ENCODE measurements around the gene TRPM2.
"Not testable (repeated sequence)": the region's sequence is repeated elsewhere in the genome, so short reads cannot be mapped to it uniquely, and the experiment has no call there.

The TRPM2 gene

DNA sequence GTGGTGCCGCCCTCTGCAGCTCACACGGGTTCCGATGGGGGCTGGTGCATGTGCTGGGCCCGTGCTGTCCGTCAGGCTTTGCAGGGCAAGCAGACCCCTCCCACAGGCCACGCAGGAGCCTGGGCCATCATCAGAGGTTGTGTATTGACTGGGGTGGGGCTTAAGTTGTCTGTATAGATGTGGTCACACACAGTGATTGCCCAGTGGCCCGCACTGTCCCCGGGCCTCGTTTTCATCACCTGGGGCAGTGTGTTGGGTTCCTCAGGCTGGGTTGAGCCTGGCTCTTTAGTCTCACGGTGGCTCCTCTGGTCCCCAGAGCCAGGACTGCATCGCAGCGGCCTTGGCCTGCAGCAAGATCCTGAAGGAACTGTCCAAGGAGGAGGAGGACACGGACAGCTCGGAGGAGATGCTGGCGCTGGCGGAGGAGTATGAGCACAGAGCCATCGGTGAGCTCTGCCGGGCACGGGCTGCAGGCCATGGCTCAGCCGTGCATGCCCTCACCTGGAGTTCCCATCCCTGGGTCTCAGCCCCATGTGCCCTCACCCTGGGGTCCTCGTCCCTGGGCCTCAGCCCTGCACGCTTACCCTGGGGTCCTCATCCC is 44.1 kb downstream of the TRPM2 start:
- DNase-seq (ENCODE audit: low spot score): no peak

DNA sequence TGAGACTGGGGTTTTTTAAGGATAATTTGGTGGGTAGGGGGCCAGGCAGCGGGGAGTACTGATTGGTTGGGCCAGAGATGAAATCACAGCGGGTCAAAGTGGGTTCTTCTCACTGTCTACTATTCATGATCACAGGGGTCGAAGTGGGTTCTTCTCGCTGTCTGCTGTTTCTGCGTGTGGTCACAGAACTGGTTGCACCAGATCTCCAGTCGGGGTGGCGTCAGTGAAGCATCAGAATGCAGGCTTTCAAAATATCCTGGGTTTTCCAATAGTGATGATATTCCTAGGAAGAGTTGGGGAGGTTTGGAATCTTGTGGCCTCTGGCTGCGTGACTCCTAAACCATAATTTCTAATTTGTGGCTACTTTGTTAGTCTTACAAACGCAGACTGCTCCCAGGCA is 45.1 kb downstream of the TRPM2 start:
- DNase-seq (ENCODE audit: low spot score): no peak

DNA sequence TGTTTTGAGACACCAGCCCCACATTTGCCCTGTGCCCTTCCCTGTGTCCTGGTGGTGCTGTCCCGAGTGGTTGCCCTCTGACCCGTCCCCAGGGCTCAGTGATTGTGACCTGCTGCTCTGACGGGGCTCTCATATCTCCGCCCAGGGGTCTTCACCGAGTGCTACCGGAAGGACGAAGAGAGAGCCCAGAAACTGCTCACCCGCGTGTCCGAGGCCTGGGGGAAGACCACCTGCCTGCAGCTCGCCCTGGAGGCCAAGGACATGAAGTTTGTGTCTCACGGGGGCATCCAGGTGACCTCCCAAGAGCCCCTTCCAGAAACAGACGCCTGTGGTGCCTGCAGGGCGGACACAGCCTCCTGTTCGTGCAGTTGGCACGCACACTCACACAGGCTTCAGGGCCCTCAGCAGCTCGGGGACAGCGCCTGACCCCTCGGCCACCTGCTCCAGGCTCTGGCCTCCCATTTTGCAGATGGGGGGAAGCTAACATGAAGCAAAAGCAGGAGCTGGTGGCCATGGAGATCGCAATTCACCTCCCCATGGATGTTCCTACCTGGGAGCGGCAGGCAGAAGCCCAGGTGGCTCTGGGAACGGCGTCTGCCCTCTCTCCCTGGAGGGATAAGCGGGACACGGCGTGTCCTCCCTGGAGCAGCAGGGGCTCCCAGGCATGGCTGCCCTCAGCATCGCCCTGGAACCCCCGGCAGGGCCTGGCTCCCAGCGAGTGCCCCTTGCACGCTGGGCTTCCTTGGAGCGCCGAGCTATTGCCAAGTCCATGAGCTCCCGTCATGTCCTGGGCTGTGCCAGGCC is 45.9 kb downstream of the TRPM2 start:
- DNase-seq (ENCODE audit: low spot score): no peak

- DNase-seq (ENCODE audit: low spot score): no peak
These were observed 46.8 kb downstream of the TRPM2 start for GRCh38 chr21:44399955-44400790.

DNA sequence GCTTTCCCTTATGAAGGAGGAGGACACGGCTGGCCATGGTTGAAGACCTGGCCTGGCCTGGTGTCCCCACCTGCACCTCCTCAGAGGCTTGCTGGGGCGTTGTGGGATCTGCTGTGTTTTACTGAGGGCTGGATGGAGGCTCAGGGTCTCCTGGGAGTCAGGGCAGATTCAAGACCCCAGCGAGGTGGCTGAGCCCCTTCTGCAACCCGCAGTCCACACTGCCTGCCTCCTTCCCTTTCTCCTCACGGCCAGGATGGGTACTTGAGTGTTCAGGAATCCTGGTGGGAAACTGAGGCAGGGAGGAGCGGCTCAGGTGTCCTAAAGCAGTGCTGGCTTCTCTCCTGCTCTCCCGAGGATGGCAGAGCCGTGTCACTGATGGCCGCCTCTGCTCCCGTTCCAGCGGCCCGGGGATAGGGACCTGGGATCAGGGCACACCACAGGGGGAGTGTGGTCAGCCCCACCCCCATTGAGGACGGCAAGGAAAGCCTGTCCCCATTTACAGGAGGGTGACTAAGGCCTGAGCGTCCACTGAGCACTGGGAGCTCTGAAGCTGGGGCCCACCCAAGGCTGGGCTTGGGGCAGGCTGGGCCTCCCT is 47.5 kb downstream of the TRPM2 start:
- DNase-seq (ENCODE audit: low spot score): no peak

- DNase-seq (ENCODE audit: low spot score): no peak
These were observed 48.2 kb downstream of the TRPM2 start for GRCh38 chr21:44401386-44402160.

DNA sequence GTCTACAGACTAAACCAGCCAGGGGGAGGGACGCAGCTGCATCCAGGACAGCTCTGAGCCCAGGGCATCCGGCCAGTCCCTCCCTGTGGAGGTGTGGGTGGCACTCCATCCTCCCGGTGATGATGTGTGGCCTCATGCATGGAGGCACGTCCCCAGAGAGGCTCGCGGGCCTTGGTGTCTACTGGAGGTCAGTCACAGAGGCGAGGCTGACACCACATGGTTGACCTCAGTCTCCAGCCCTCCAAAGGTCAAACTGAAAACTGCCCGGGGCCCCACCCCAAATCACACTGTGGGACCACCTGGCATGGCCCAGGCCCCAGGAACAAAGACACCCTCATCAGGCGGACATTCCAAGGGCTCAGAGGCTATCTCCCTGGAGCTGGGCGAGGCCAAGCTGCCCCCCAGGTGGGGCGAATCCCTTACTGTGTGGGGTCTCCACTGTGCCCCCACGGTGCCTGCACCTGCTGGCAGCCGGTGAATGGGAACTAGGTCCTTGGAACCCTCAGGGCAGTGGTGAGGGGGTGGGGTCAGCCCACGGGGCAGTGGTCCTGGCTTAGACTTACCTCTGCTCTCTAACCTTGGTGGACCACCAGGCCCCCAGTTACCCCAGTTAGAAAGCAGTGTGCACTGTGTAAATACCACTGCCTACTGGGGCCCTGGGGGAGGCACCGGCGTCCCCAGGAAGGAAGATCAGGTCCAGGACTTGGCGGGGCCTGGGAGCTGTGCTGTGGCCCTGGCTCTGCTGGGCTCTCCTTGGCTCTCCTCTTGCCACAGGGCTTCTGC is 49.1 kb downstream of the TRPM2 start:
- DNase-seq (ENCODE audit: low spot score): no peak

DNA sequence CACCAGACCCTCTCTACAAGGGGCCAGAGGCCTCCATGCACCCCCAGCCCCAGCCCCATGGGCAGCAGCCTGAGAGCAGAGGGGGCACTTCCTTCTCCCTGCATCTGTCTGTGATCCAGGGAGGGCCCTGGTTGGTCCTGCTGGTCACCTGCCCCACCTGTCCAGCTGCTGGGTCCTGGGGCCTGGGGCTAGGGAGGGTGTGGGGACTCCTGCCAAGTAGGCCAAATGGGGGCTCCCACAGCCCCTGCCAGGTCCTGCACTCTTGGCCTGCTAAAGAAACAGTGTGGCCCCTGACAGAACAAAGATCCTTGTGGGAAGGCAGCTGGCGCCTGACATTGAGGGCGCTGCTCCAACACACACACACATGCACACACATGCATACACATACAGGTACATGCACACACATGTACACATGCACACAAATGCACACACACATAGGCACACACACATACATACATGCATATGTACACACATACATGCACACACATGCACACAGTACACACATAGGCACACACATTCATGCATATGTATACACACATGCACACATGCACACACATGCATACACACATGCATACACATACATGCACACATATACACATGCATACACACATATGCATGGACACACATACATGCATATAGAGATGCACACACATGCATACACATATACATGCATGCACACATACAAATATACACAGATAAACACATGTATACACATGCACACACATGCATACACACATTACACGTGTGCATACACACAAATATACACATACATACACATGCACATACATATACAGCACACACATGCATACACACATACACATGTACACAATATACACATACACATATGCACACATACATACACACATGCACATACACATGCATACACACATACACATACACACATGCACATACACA is 49.9 kb downstream of the TRPM2 start:
- DNase-seq (ENCODE audit: low spot score): no peak

GRCh38 chr21:44404482-44404881 is 51.1 kb downstream of the TRPM2 start:
- not testable (repeated sequence) for DNase-seq (ENCODE audit: low spot score)

- no peak for DNase-seq (ENCODE audit: low spot score)
These were observed 51.9 kb downstream of the TRPM2 start for GRCh38 chr21:44405091-44405947.

- no peak for DNase-seq (ENCODE audit: low spot score)
These were observed 52.8 kb downstream of the TRPM2 start for GRCh38 chr21:44405948-44406872.

DNA sequence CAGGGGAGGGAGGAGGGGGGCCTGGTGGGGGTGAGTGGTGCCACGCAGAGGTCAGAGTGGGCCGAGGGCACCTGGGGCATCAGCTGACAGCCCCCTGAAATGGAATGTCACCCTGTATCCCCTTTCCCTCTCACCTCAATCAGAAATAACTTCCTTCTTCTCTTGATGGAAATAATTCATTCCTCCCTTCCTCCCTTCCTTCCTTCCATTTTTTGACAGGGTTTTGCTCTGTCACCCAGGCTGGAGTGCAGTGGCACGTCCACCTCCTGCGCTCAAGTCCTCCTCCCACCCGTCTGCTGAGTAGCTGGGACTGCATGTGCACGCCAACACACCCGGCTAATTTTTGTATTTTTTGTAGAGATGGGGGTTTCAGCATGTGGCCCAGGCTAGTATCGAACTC is 53.5 kb downstream of the TRPM2 start:
- no peak for DNase-seq (ENCODE audit: low spot score)

- DNase-seq (ENCODE audit: low spot score): no peak
These were observed 54.1 kb downstream of the TRPM2 start for GRCh38 chr21:44407493-44407892.

DNA sequence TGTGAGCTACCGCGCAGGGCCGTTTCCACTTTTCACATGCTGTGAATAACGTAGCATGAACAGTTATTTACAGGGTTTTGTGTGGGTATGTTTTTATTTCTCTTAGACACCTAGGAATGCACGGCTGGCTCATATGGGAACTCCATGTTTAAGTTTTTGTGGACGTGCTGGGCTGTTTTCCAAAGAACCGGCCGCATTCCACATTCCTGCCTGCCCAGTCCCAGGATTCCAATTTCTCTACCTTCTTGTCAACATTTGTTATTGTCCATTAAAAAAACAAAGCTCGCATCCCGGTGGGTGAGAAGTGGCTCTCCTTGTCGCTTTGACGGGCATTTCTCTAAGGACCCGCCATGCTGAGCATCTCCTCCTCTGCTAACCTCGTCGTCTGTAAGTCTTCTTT is 54.8 kb downstream of the TRPM2 start:
- DNase-seq (ENCODE audit: low spot score): no peak

GRCh38 chr21:44413566-44414290 is 60.3 kb downstream of the TRPM2 start:
- no peak for DNase-seq (ENCODE audit: low spot score)

GRCh38 chr21:44414291-44415072 is 61.1 kb downstream of the TRPM2 start:
- no peak for DNase-seq (ENCODE audit: low spot score)
